ENCODE data around the gene SSTR4.

The SSTR4 gene

GRCh38 chr20:23037017-23037481 is 1.9 kb downstream of the SSTR4 start:
- in situ Hi-C loops (cut with HindIII; ENCODE audit: low pct_ligation_motif_present, low sequenced_read_pairs) = no loop called here
- Histone ChIP-seq H3K4me3 (ENCODE audit: low read depth, low read length) (no peak overlapping the region), H3K27ac (no peak overlapping the region), H3K36me3 (replicated peaks) (no peaks in the 10 kb centered on the region), H3K27me3 (replicated peaks) (peaks cover 28% of the 10 kb centered on the region)
- TF ChIP-seq CTCF (IDR thresholded peaks at IDR 0.05; ENCODE audit: low read depth, low read length, missing control alignments) = no peak
- no peak for DNase-seq

- Histone ChIP-seq H3K27ac (no peak overlapping the region), H3K27me3 (replicated peaks) (peaks cover 26% of the 10 kb centered on the region), H3K4me3 (ENCODE audit: low read depth, low read length) (no peak overlapping the region), H3K36me3 (replicated peaks) (no peaks in the 10 kb centered on the region)
- in situ Hi-C loops (cut with HindIII; ENCODE audit: low pct_ligation_motif_present, low sequenced_read_pairs) = no loop called here
- TF ChIP-seq CTCF (IDR thresholded peaks at IDR 0.05; ENCODE audit: low read depth, low read length, missing control alignments) = no peak
- no peak for DNase-seq
These were observed 4.2 kb downstream of the SSTR4 start for GRCh38 chr20:23039136-23039875.

- no peak overlapping the region for H3K4me3 ChIP-seq (ENCODE audit: low read depth, low read length)
- no peaks in the 10 kb centered on the region for H3K36me3 ChIP-seq (replicated peaks)
- peaks cover 23% of the 10 kb centered on the region for H3K27me3 ChIP-seq (replicated peaks)
- no peak for DNase-seq
- TF ChIP-seq CTCF (IDR thresholded peaks at IDR 0.05; ENCODE audit: low read depth, low read length, missing control alignments) = no peak
- in situ Hi-C loops (cut with HindIII; ENCODE audit: low pct_ligation_motif_present, low sequenced_read_pairs) = no loop called here
- H3K27ac ChIP-seq = no peak overlapping the region
These were observed 4.9 kb downstream of the SSTR4 start for GRCh38 chr20:23039885-23040508.

- Histone ChIP-seq H3K27ac (no peak overlapping the region), H3K36me3 (replicated peaks) (no peaks in the 10 kb centered on the region), H3K4me3 (ENCODE audit: low read depth, low read length) (no peak overlapping the region), H3K27me3 (replicated peaks) (peaks cover 4% of the 10 kb centered on the region)
- TF ChIP-seq CTCF (IDR thresholded peaks at IDR 0.05; ENCODE audit: low read depth, low read length, missing control alignments) = no peak
- in situ Hi-C loops (cut with HindIII; ENCODE audit: low pct_ligation_motif_present, low sequenced_read_pairs) = no loop called here
- no peak for DNase-seq
These were observed 7.2 kb downstream of the SSTR4 start for GRCh38 chr20:23042270-23042669.

GRCh38 chr20:23043376-23043775 is 8.3 kb downstream of the SSTR4 start:
- TF ChIP-seq CTCF (IDR thresholded peaks at IDR 0.05; ENCODE audit: low read depth, low read length, missing control alignments) = no peak
- DNase-seq = no peak
- Histone ChIP-seq H3K27ac (no peak overlapping the region), H3K36me3 (replicated peaks) (no peaks in the 10 kb centered on the region), H3K4me3 (ENCODE audit: low read depth, low read length) (no peak overlapping the region), H3K27me3 (replicated peaks) (no peaks in the 10 kb centered on the region)
- in situ Hi-C loops (cut with HindIII; ENCODE audit: low pct_ligation_motif_present, low sequenced_read_pairs) = no loop called here

All from brain microvascular endothelial cell (primary cell).